Activated CD4-positive, CD25-positive, alpha-beta regulatory T cell treated with anti-CD3 and anti-CD28 coated beads, Interleukin-2, amount 50 U/mL, for 72 hours (primary cell): Measurements from ENCODE around the gene DENND4A.
A peak's percentile ranks its signal among the peaks of the same experiment; 100 is the strongest.
"Not testable (repeated sequence)": the region's sequence is repeated elsewhere in the genome, so short reads cannot be mapped to it uniquely, and the experiment has no call there.

ENCODE experiments used
- DNase-seq: peaks from one replicate; pipeline ENCODE4 v3.0.0; 2021

Gene DENND4A

DNA sequence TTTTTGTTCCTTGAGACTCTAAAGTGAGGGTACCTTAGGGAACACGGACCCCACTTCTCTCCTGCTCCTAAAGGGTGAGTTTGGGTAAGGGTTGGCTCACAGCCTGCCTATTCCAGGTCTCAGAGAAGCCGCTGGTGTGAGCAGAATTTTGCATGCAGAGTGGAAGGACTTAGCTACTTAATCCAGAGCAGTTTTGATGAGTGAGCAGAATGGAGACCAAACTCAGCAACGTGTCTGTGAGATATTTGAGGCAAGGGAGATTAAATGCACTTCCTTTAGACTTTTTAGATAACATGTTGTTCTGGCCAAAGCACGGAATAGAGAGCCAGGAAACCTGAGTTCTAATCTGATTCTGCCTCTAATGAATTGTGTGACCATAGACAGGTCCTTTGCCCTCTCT, 165.2 kb downstream of the DENND4A start:
- DNase-seq: no peak

DNA sequence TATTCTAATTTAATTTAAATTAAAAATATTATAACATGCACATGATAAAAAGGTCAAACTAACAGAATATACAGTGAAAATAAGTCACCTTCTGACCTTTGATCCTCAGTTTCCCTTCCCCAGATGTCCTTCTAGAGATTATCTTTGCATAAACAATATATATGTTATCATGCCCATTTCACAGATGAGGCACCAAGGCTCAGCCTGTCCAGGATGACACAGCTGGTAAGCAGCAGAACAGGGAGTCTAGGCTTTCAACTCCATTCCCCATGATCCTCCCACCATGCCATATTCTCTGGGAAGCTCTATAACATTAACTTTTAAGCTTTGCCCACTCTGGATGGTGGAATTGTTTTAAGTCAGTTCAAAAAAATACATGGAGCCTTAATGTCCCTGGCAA, 169.0 kb downstream of the DENND4A start:
- DNase-seq: no peak

DNA sequence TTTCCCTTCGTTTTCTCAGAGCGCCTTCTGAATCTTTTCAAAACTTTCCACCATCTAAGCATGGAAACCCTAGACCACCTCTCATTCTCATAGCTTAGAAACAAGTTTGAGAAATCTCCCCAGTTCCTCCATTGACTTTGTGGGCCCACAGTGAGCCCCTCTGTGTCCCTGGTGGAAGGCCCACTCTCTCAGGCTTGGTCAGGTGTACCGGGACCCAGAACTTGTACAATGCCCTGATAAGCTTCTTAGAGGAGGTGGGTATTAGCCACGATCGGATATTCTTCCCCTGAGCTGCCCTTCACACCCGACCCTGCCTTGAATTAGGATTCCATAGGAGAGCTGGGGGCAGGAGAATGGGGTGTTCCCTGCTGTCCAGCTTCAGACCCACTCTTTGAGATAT, 170.5 kb downstream of the DENND4A start, which contains the start of gene SLC24A1:
SLC24A1 (plus strand) TSS at position 301 of the 400 bp plus-strand sequence. CDS start 2,143 bp downstream, outside the sequence.
- DNase-seq: no peak

DNA sequence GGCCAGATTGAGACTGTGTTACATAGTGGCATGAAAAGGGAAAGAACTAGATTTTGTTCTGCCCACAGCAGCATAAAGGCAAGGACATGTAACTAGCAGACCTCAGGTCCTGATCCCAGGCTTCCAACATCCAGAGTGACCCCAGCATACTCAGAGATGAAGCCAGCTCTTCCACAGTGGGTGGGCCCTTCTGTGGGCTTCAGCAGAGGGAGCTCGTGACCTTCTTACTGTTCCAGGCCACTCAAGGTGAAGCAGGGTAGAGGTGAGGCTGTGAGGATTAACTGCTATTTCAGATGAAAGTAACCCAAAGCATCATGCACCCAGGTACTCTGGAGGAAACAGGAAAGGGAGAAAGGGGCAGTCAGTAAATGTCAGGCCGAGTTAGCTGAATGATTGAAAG, 171.3 kb downstream of the DENND4A start:
- no peak for DNase-seq

DNA sequence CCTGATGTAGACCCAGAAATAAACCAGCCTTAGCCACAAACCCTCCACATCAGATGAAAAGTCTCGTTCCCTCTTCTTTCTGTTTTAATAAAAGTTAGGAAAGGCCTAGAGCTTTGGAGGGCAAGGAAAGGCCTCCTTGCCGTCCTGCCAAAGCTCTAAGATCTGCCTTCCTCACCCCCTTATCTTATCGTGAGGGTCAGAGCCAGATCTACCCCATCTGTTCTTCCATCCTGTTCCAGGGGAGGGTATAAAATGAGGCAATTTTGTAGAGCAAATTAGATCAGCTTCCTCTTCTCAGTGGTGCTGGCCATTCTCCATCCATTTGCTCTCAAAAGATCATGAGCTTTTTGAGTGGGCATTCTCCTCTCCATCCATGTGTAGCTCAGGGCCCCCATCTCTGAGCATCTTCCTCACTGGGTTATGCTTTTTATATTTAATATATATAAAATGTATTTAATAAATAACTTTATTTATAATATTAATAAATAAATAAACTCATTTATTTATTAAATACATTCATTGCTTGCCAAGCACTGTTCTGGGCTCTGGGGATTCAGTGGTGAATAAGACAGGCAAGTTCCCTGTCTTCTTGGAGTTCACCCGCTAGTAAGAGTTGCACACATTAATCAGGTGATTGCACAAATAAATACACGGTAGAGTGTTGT, 172.3 kb downstream of the DENND4A start:
- DNase-seq: no peak

DNA sequence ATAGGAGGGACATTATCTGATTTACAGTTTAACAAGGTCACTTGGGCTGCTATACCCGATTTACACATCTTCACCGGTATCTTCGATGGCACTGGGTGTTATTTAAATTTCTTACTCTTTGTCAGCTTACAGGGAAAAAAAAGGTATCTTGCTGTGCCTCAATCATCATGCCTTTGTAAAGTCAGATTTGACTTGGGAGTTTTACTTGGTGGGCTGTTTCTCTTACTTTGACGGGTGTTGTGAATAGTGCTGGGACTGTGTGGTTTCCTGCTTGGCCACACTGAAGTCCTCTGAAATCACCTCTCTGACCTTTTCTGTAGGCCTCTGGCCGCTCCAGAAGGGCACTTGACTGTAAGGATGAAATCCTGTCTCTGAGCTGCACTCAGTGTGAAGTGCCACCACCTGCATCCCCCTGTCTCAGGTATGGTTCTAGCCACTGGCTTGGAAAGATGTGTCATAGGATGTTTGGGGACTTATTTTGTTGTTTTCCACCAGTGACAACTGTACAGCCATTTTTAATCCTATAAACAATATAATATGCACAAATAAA, 173.5 kb downstream of the DENND4A start:
- DNase-seq: no peak

DNA sequence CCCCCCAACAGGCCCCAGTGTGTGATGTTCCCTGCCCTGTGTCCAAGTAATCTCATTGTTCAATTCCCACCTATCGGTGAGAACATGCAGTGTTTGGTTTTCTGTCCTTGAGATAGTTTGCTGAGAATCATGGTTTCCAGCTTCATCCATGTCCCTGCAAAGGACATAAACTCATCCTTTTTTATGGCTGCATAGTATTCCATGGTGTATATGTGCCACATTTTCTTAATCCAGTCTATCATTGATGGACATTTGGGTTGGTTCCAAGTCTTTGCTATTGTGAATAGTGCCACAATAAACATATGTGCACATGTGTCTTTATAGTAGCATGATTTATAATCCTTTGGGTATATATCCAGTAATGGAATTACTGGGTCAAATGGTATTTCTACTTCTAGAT, 176.2 kb downstream of the DENND4A start:
- not testable (repeated sequence) for DNase-seq

DNA sequence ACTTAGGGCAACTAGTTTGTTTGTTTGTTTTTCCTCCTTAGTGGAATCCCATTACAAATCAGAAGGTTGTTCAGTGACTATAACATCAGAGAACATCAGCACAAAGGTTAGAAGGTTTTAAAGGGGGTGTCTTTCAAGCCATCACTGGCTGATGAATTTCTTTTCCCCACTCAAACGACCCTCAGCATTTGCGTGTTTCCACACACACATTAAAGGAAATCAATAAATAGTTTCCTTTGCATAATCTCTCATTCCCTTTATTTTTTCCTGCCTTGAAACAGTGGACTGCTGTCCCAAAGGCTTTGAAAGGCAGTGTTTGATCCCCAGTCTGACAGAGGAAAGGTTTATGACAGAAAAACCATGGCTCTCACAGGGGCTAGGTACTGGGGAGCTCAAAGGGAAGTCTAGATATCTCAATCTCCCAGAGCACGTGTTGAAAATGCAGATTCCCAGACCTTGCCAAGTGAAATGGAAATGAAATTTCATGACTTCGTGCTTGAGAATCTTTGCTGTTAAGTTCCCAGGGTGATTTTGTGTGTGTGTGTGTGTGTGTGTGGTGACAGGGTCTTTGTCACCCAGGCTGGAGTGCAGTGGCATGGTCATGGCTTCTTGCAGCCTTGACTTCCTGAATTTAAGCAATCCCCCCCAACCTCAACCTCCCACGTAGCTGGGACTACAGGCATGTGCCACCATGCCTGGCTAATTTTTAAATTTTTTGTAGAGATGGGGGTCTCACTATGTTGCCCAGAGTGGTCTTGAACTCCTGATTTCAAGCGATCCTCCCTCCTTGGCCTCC, 178.9 kb downstream of the DENND4A start:
- no peak for DNase-seq

DNA sequence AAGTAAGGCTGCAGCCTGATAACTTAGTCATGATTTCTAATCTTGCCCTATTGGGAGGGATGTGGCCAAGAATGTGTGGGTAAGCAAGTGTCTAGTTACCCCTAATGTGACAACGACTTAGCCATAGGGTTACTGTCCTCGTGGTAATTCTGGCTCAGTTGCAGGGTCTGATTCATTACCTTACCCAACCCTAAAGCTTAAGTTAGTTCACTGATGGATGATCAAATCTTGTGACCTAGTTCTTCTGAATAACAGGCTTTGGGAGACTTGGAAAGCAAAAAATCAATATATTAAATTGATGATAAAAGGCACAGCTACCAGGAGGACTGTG, 179.5 kb downstream of the DENND4A start:
- DNase-seq: no peak

DNA sequence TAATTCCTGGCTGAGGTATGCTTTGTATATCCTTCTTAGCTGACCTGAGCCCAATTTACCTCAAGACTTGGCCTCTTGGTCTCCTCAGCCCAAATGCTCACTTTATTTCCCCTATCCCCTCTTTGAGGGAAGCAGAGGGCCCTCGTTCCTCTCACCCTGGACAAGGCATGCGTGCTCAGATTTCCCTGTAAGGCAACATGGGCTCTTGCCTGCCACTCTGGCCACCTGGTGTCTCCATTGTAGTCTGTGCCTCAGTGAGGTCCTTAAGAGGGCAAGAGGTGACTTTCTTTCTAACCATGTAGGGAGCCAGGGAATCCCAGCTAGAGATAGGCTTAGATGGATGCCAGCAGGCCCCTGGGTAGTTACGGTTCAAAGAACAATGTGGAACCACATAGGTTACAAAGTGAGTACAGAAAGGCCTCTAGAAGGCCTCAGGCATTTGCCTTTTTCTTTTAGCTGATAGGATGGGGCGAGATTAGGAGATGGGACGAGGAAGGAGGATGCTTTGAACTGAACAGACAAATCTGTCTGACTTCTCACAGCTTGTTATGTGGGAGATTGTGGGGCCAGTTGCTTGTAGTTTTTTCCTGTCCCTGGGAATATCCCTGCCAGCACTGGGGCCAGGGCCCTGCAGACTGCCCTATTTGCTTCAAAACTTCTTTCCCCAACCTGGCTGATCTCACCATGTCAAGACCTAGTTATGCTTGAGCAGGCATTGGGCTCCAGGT, 180.0 kb downstream of the DENND4A start:
- no peak for DNase-seq

DNA sequence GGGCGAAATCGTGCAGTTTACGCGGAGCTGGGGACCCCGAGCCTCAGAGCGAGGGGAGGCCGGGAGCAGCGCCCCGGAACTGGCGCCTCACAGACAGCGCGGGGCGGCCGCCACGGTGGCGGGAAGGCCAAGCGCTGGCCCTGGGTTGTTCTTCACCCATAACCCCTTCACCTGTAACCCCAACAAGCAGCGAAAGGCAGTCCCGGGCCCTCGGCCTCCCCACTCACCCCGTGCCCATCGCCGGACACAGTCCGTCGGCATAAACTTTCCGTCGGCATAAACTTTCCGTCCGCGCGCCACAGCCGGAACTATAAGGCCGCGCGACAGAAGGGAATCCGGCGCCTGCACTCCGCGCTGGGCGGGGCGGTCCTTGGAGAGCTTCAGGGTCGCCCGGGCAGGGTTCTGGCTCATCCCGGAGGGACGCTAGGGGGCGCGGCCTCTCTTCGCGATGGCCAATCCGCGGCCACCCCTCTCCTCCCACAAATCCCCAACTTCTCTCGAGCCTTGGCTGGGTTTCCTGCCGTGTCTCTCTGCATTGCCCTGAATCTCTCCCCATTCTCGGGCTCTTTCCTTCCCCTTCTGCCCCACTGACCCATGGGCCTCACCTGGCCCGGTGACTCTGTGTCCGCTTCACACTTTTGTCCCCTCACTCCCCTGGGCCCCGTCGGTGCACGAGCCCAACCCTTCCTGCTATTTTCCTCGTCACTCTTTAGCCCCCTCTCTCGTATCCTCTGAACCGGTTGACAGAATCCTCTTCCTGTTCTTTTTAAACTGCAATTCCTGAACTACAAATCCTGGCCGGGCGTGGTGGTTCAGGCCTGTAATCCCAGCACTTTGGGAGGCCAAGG, 181.0 kb downstream of the DENND4A start, which contains the start of gene INTS14:
INTS14 (minus strand) TSS at position 261 of the 848 bp plus-strand sequence. CDS start 3,751 bp downstream, outside the sequence.
- peak; percentile 91 for DNase-seq
